ENCODE data around the gene ASL.
"Not testable (repeated sequence)": the region's sequence is repeated elsewhere in the genome, so short reads cannot be mapped to it uniquely, and the experiment has no call there.

The ASL gene

DNA sequence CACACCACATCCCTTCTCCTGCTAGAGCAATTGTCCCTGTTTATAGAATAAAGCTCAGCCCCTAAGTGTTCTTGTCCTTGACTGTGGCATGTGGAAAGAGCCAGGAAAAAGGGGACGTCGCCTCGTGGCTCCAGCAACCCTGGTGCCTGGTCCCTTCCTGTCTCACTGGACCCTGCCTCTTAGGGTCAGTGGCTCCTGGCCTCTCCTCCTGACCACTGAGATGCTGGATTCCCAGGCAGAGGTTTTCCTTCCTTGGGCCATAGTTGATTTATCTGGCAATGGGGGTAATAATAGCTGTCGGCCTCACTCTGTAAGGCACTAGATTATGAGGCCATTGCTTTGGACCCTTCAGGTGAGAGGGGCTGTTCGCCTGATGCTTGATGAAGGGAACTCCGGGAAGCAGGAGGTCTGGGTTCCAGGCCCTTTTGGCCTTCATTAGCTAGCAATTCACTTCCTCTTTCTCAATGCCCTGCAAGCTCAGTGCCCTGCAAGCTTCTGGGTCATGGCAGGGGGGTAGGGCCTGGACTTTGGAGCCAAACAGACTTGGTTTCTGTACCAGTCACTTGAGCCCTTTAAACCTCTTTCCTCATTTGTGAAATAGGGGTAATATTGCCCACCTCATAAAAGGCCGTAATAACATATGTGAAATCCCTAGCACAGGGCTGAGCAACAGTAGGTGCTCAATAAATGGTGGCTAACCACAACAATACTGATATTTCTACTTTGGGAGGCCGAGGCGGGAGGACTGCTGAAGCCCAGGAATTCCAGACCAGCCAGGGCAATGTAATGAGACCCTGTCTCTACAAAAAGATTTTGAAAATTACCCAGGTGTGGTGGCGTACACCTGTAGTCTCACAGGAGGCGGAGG lies 1.1 kb downstream of the ASL start:
- no peak for FAIRE-seq

DNA sequence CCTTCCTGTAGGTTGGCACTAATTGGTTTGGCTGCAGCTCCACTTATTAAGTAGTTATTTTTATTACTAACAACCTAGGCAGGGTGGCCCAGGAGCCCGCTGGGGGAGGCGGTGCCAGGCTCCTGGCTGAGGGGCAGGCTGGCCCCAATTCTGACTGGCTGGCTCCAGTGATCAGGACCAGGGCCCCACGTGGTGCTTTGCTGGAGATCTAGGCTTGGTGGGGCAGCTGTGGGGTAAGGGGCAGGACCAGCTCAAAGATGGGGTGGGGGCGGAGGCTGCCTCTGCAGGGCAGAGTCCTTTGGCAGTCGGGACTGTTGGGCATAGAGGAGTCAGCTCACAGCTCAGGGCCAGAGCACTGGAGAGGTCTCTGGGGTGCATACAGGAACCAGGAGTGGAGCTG lies 2.4 kb downstream of the ASL start:
- FAIRE-seq: no peak

DNA sequence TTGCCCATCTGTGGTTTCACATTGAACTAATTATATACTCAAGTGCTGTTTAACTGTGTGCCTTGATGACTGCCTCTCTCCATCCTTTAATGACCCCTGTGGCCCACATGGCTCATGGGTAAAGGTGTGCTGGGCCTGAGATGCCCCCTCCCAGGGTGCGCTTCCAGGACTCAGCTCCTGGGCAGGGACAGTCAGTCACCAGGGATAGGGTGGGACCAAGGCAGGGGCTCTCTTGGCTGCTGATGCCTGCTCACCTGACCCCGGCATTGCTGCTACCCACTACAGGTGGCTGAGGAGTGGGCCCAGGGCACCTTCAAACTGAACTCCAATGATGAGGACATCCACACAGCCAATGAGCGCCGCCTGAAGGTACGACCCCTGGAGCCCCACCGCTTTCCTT lies 6.5 kb downstream of the ASL start:
- no peak for FAIRE-seq

DNA sequence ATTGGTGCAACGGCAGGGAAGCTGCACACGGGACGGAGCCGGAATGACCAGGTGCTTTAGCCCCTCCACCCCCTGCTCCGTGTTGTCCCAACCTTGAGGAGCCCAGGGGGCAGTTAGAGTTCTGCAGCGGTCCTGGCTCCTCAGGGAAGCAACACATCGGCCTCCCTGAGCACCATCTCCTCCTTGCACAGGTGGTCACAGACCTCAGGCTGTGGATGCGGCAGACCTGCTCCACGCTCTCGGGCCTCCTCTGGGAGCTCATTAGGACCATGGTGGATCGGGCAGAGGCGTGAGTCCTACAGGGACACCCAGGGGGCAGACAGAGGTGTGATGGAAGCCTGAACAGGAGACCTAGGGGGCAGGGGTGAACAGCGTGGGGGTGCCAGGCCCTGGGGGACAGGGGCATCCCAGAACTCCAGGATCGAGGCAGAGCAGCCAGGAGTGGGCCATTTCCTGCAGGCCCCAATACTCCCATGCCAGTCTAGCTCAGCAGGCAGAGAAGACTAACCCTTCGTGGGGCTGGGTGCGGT lies 7.3 kb downstream of the ASL start:
- no peak for FAIRE-seq

DNA sequence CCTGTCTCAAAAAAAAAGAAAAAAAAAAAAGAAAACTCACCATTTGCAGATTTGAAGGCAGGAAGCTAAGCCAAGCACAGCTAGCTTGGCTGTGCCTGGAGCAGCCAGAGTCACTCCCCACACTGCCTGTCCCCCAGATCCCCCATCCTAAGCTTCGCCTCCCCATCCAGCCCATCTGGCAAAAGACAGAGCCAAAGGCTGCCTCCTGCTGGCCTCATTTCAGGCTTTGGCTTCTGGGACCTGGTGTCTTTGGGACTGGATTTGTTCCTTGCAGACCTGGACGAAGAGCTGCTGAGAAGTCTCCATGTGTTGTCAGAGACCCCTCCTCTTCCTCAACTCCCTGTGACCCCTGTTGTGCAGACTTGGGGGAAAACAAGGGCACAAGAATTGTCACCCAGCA lies 8.1 kb downstream of the ASL start:
- no peak for FAIRE-seq

DNA sequence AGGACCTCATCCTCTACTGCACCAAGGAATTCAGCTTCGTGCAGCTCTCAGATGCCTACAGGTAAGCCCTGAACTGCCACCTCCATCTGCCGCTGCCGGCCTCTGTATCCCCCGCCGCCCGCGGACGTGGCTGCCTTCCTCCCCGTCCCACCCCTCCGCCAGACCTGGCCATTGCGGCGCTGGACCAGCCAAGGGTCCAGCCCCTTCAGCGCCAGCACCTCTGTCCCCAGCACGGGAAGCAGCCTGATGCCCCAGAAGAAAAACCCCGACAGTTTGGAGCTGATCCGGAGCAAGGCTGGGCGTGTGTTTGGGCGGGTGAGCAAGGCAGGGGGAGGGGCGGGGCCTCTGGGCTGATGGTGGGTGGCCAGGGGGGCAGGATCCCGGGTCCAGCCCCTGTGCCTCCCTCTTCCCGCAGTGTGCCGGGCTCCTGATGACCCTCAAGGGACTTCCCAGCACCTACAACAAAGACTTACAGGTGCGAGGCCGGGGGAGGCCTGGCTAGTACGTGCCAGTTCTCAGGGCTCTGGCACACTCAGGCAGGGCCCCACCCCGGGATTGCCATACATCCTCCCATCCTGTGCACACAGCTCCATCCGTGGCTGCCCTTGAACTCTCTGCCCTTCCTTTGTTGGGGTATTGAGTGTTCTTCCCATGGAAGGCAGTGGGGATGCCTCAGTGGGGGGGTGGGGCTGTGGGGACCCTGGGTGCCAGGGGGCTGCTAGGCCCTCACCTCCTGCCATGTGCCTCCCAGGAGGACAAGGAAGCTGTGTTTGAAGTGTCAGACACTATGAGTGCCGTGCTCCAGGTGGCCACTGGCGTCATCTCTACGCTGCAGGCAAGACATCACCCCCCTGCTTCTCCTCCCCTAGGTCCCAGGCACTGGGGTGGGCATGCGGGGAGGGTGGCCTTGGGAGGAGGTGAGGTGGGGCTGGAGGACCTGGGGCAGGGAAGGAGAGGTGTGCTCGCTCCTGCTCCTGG lies 13.5 kb downstream of the ASL start:
- no peak for FAIRE-seq

DNA sequence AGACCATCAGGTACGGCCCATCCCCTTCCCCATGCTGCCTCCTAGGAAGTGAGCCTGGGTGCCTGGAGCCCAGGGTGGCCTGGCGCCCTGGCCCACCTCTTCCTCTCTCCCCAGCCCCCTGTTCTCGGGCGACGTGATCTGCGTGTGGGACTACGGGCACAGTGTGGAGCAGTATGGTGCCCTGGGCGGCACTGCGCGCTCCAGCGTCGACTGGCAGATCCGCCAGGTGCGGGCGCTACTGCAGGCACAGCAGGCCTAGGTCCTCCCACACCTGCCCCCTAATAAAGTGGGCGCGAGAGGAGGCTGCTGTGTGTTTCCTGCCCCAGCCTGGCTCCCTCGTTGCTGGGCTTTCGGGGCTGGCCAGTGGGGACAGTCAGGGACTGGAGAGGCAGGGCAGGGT lies 17.0 kb downstream of the ASL start:
- no peak for FAIRE-seq

DNA sequence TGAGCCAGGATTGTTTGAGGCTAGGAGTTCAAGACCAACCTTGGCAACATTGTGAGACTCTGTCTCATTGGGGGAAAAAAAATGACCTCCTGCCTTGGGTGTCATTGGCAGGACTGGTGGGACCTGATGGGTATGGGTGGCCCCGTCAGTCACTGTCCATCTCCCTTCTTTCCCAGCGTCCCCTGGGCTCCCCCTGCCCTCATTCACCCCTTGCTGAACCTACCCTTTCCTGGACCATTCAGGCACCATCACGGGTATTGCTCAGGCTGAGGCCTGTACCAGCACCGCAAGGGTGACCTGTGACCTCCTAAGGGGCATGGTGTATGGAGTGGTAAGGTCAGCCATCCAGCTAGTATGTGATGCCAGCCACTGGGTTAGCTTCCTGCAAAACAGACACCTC lies 19.4 kb downstream of the ASL start:
- FAIRE-seq: no peak

DNA sequence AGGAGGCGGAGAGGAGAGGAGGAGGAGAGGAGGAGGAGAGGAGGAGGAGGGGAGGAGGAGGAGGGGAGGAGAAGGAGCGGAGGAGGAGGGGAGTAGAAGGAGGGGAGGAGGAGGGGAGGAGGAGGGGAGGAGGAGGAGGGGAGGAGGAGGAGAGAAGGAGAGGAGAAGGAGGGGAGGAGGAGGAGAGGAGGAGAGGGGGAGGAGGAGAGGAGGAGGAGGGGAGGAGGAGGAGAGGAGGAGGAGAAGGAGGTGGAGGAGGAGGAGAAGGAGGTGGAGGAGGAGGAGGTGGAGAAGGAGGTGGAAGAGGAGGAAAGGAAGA lies 23.6 kb downstream of the ASL start:
- FAIRE-seq: no peak

DNA sequence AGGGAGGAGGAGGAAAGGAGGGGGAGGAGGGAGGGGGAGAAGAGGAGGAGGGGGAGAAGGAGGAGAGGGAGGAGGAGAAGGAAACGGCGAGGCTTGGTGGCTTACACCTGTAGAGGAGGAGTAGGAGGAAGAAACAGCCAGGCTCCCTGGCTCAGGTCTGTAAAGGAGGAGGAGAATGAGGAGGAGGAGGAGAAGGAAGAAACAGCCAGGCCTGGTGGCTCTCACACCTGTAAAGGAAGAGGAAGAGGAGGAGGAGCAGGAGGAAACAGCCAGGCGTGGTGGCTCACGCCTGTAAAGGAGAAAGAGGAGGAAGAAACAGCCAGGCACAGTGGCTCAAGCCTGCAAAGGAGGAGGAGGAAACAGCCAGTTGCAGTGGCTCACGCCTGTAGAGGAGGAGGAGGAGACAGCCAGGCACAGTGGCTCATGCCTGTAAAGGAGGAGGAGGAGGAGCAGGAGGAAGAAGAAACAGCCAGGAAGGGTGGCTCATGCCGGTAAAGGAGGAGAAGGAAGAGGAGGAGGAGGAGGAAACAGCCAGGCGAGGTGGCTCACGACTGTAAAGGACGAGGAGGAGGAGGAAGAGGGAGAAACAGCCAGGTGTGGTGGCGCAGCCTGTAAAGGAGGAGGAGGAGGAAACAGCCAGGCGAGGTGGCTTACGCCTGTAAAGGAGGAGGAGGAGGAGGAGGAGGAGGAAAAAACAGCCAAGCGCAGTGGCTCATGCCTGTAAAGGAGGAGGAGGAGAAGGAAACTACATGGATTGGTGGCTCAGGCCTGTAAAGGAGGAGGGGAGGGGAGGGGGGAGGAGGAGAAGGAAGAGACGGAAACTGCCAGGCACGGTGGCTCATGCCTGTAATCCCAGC lies 24.2 kb downstream of the ASL start:
- no peak for FAIRE-seq

DNA sequence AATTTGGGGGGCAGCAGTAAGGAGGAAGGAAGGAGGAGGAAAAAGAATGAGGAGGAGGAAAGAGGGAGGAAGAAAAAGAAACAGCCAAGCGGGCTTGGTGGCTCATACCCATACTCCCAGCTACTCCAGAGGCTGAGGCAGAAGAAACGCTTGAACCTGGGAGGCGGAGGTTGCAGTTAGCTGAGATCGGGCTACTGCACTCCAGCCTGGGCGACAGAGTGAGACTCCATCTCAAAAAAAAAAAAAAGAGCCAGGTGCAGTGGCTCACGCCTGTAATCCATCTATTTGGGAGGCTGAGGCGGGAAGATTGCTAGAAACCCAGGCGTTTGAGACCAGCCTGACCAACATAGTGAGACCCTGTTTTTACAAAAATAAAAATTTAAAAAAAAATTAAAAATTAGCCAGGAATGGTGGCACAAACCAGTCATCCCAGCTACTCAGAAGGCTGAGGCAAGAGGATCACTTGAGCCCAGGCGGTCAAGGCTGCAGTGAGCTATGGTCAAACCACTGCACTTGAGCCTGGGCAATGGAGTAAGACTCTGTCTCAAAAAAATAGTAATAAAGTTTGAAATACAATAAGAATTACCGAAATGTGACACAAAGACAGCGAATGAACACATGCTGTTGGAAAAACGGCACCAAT lies 24.9 kb downstream of the ASL start:
- FAIRE-seq: no peak

DNA sequence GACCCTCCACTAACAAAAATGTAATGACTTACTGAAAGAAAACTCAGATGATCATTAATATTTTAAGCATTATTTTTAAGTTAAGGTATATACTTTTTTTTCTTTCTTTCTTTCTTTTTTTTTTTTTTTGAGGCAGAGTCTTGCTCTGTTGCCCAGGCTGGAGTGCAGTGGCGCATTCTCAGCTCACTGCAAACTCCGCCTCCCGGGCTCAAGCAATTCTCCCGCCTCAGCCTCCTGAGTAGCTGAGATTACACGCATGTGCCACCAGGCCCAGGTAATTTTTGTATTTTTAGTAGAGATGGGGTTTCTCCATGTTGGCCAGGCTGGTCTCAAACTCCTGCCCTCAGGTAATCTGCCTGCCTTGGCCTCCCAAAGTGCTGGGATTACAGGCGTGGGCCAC lies 26.5 kb downstream of the ASL start:
- not testable (repeated sequence) for FAIRE-seq

DNA sequence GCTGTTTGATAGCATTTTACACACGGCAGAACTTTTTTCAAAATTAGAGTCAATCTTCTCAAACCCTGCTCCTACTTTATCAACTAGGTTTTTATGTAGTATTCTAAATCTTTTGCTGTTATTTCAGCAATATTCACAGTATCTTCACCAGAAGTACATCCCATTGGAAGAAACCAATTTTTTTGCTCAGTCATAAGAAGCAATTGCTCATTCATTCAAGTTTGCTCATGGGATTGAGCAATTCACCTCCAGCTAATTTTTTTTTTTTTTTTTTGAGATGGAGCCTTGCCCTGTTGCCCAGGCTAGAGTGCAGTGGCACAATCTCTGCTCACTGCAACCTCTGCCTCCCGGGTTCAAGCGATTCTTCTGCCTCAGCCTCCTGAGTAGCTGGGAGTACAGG lies 28.4 kb downstream of the ASL start:
- FAIRE-seq: not testable (repeated sequence)

DNA sequence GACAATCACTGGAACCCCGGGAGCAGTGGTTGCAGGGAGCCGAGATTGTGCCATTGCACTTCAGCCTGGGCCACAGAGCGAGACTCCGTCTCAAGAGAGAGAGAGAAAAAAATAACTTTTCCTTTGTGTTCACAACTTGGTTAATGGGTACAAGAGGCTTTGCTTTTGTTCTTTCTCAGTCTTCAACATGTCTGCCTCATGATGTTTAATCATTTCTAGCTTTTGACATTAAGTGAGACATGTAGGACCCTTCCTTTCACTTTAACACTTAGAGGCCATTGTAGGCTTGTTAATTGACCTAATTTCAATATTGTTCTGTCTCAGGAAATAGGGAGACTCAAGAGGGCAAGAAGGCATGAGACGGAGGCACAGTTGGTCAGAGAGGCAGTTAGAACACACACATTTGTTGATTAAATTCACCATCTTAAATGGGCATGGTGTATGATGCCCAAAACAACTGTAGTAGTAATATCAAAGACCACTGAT lies 29.7 kb downstream of the ASL start:
- no peak for FAIRE-seq

DNA sequence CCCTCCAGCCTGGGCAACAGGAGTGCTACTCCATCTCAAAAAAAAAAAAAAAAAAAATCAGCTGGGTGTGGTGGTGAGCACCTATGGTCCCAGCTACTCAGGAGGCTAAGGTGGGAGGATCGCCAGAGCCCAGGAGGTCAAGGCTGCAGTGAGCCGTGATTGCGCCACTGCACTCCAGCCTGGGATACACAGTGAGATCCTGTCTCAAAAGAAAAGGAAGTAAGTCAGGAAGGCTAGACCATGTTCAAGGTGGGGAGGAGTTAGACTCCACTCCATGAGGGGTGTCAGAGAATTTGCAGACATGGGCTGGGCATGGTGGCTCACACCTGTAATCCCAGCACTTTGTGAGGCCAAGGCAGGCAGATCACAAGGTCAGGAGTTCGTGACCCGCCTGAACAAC lies 32.8 kb downstream of the ASL start:
- not testable (repeated sequence) for FAIRE-seq

DNA sequence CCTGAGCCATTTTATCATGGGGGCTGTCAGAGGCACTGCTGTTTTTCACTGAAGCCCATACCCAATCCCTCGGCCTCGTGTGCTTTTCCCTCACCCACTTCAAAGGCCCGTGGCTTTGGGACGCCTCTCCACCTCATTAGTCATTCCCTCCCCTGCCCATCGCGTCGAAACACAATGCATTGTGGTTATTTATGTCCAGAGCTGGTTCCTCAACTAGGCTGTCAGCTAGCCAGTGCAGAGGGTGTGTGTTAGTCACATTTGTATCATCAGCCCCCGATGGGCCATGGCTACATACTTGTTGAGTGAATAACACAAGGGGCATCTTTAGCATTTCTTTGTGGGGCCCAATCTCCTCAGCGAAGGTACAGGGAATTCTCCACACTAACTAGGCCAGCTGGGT lies 35.2 kb downstream of the ASL start:
- no peak for FAIRE-seq

DNA sequence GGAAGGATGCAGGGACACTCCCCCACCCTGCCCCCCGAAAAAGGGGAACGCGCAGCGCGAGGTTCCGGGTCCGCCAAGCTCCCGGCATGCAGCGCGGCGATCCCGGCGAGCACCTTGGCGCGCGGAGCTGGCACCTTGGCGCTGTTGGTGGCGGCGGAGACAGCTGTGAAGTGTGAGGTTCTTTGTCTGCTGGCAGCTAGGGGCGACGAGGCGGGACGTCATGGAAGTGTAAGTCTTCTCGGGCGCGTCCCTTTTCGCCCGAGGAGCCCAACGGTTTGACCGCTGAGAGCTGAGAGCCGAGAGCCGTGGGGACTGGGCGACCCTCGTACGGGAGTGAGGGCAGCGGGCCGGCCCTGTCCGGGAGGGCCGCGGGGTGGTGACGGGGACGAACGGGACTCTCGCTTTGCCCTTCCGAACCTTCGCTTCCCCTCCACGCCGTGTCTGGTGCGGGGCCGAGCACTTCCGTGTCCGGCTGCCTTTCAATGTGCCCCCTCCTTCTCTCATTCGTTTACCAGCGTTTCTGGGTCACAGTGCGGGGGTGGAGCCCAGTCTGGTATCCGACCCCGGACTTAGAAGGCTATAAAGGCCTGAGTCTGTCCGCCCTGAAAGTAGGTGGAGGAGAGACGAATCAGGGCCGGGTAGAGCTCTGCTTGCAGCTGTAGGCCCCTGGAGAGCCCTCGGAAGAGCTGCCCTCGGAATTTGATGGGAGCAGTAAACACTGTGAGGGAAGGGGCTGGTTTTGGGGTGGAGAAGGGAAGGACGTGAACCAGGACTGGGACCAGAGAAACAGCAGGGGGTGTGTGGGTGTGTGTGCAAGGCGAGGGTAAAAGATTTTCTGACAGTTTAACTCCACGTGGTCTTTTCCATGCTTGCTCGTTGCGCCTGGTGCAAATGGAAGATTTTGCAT lies 39.4 kb downstream of the ASL start, which contains the start of gene CRCP:
TSS of gene CRCP (plus strand) at position 105 of the 907 bp plus-strand sequence. CDS start at position 221, 116 bp downstream.
- FAIRE-seq: no peak

DNA sequence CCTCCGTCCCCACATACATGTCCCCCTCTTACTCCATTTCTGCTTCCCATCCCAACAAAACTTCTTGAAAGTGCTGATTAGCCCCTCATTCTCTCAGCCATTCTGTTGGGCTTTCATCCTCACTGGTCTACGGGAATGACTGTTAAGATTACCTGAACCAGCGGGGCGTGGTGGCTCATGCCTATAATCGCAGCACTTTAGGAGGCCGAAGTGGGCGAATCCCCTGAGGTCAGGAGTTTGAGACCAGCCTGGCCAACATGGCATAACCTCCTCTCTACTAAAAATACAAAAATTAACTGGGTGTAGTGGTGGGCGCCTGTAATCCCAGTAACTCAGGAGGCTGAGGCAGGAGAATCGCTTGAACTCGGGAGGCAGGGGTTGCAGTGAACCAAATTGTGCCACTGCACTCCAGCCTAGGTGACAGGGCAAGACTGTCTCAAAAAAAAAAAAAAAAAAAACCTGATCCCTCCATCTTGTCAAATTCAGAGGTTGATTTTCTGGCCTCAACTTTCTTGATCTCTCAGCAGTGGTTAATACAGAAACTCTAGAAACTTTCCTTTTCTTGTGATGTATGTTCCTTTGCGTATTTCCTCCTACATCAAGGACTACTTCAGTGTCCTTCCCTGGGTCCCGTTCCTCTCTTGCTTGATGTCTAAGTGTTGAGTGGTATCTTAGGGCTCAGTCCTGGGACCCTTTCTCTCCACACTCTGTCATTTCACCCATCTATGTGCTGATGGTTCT lies 41.2 kb downstream of the ASL start:
- FAIRE-seq: not testable (repeated sequence)

DNA sequence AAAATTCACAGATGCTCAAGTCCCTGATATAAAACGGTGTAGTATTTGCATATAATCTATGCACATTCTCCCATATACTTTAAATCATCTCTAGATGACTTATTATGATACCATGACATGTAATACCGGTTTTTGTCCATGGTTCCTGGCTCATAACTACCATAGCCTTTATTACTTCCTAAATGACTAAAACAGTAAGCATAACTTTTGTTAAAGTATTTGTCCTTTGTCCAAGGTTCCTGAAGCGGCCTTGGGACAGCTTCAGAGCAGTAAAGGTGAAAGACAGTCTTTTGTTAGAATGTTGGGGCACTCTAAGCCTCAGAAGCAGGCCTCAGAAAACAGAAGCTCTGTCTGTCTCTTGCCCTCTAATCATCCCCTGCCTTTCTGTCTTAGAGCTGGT lies 43.0 kb downstream of the ASL start:
- no peak for FAIRE-seq

DNA sequence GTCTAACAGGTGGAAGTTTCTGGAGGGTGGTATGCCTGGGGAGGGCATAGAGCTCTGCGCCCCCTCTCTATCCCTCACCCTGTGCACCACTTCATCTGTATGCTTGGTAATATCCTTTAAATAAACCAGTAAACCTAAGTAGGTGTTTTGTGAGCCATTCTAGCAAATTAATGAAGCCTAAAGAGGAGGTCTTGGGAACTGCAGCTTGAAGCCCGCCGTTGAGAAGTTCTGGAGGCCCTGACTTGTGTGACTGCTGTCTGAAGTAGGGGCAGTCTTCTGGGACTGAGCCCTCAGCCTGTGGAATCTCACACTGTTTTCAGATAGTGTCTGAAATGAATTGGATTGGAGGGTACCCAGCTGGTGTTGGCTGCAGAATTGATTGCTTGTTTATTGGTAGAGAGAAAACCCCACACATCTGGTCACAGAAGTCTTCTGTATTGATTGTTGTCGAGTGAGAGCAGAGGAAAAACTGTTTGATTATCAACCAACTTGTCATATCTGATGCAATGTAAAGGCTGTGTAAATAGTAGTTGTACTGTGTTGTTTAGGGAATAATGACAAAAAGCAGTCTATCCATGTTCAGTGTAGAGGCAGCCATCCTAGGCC lies 43.7 kb downstream of the ASL start:
- FAIRE-seq: no peak
